Endothelial cell of umbilical vein (primary cell): ENCODE results near the gene AMIGO3. TPM values are rescaled to one million over a fixed set of nuclear protein-coding genes. Genes with fewer than 3 reads are reported as not detected.

Experiments used
- BruUV-seq: library from RNA; stranded (reverse); fragments of 400-500 nt; replicated peaks from 2 replicates; lab custom pipeline; 2021; lab: Mats Ljungman, UMichigan
- CTCF ChIA-PET: fragments of 300-600, 350-600 bp; sonication (Branson Sonifier 250); formaldehyde crosslinking; loops from one replicate; lab custom pipeline; 2021; ENCODE audit warnings: antibody characterized with exemption, inconsistent platforms; lab: Charles Lee
- POLR2A ChIA-PET: fragments of 300-600, 350-600 bp; sonication (Branson Sonifier 250); formaldehyde crosslinking; loops from one replicate; lab custom pipeline; 2021; ENCODE audit warnings: antibody characterized with exemption, inconsistent platforms; lab: Charles Lee
- DNase-seq: peaks from one replicate; pipeline ENCODE4 v3.0.0-alpha.2; 2011; ENCODE audit warnings: low read depth, low spot score
- FAIRE-seq: peaks from 2 replicates; lab custom pipeline; 2011; peaks lifted over from hg19 to GRCh38; lab: Jason Lieb, UNC
- H2AFZ ChIP-seq: 2 replicates; pipeline ENCODE4 v1.6.0; 2012; ENCODE audit warnings: low read depth, low read length, control low read depth, inconsistent platforms
- H3K27ac ChIP-seq: 2 replicates; pipeline ENCODE4 v1.5.1; 2011; ENCODE audit warnings: low read depth, mild to moderate bottlenecking, control low read depth, low read length, moderate library complexity; ENCODE audit not compliant: insufficient read depth
- H3K27me3 ChIP-seq, 2 experiments: 2 replicates each; pipeline versions ENCODE4 v1.6.0 to v1.6.1; 2011; ENCODE audit warnings: low read length in 2 of 2, mixed read lengths in 1 of 2; ENCODE audit not compliant: control insufficient read depth in 2 of 2, insufficient read depth in 2 of 2
- H3K36me3 ChIP-seq, 2 experiments: 2 replicates in 1 of 2; 3 replicates in 1 of 2; pipeline ENCODE4 v1.5.1; 2011; ENCODE audit warnings: low read length in 2 of 2, mild to moderate bottlenecking in 1 of 2, moderate library complexity in 1 of 2; ENCODE audit not compliant: control insufficient read depth in 2 of 2, insufficient read depth in 2 of 2; ENCODE audit errors: extremely low read depth in 1 of 2
- H3K4me1 ChIP-seq: 3 replicates; pipeline ENCODE4 v1.5.1; 2011; ENCODE audit warnings: mild to moderate bottlenecking, low read length; ENCODE audit not compliant: control insufficient read depth, insufficient read depth; ENCODE audit errors: extremely low read depth
- H3K4me2 ChIP-seq: 2 replicates; pipeline ENCODE4 v1.6.1; 2011; ENCODE audit warnings: low read length, control low read depth, mixed read lengths; ENCODE audit not compliant: insufficient read depth
- H3K4me3 ChIP-seq, 3 experiments: fragments of 200-600 bp in 1 of 3; sonication (generic), shearing (Covaris generic) in 1 of 3; replicated peaks in 1 of 3; 2 replicates each; pipeline ENCODE4 v1.5.1; 2011 to 2016; ENCODE audit warnings: control low read depth in 3 of 3, low read length in 3 of 3, mild to moderate bottlenecking in 2 of 3, inconsistent platforms in 1 of 3, low read depth in 1 of 3, moderate library complexity in 1 of 3; ENCODE audit not compliant: insufficient read depth in 1 of 3
- H3K79me2 ChIP-seq: 2 replicates; pipeline ENCODE4 v1.6.0; 2012; ENCODE audit warnings: low read length, inconsistent platforms; ENCODE audit not compliant: control insufficient read depth, insufficient read depth
- H3K9ac ChIP-seq: replicated peaks from 2 replicates; pipeline ENCODE3; 2011; ENCODE audit warnings: low read length, control low read depth; ENCODE audit not compliant: insufficient read depth; ENCODE audit errors: extremely low read depth
- H3K9me1 ChIP-seq: replicated peaks from 3 replicates; pipeline ENCODE4 v1.6.0; 2011; ENCODE audit warnings: mild to moderate bottlenecking, low read length; ENCODE audit not compliant: control insufficient read depth, insufficient read depth; ENCODE audit errors: extremely low read depth
- H3K9me3 ChIP-seq: replicated peaks from 2 replicates; pipeline ENCODE4 v1.5.1; 2012; ENCODE audit warnings: low read length, inconsistent platforms; ENCODE audit not compliant: control insufficient read depth, insufficient read depth
- H4K20me1 ChIP-seq: replicated peaks from 2 replicates; pipeline ENCODE3; 2011; ENCODE audit warnings: mild to moderate bottlenecking, low read length; ENCODE audit not compliant: control insufficient read depth, insufficient read depth; ENCODE audit errors: extremely low read depth
- CTCF ChIP-seq, 2 donors: IDR thresholded peaks; 1 replicate in 1 of 2; 2 replicates in 1 of 2; pipeline ENCODE4 v1.5.1; 2011; ENCODE audit warnings: low read length in 2 of 2, mild to moderate bottlenecking in 2 of 2, moderate library complexity in 2 of 2, control low read depth in 1 of 2, inconsistent platforms in 1 of 2, low read depth in 1 of 2; ENCODE audit not compliant: insufficient read depth in 1 of 2; ENCODE audit errors: extremely low read depth in 1 of 2
- GATA2 ChIP-seq: IDR thresholded peaks from 2 replicates; pipeline ENCODE4 v1.7.0; 2011; ENCODE audit warnings: low read depth, mild to moderate bottlenecking, moderate library complexity, mixed read lengths, low read length; ENCODE audit not compliant: insufficient read length, insufficient read depth
- POLR2AphosphoS5 ChIP-seq: IDR thresholded peaks from 2 replicates; pipeline ENCODE4 v1.6.1; 2012; ENCODE audit warnings: low read depth, mild to moderate bottlenecking, control low read depth, low read length, moderate library complexity; ENCODE audit not compliant: insufficient read depth
- dilution Hi-C: fragments of 300-500 bp; cut with MboI; formaldehyde crosslinking; loops from one replicate; pipeline ENCODE4 v1.15.0; 2019; ENCODE audit warnings: low sequenced_read_pairs; ENCODE audit not compliant: extremely low pct_ligation_motif_present
- intact Hi-C: fragments of 100-400 bp; cut with micrococcal nuclease; formaldehyde crosslinking; loops from one replicate; pipeline ENCODE4 v1.10.0; 2022
- polyA plus RNA-seq, 4 experiments: library from polyadenylated mRNA; depleted of rRNA in 3 of 4; stranded (reverse) in 3 of 4; unstranded in 1 of 4; fragments of >200 nt; gene quantifications; 2 replicates each; pipeline versions ENCODE4 v1.2.1 to v1.2.3, GENCODE V29; 2011 to 2012; ENCODE audit warnings: missing spikeins in 1 of 4
- total RNA-seq: library from RNA; stranded (reverse); gene quantifications from 2 replicates; pipeline ENCODE4 v1.2.3, GENCODE V29; 2021

AMIGO3 gene
- total and polyA plus RNA-seq, 2 donors (not counting 3 experiments of a cell fraction or from before 2014, with no cell fraction given) = 0.21 TPM; not detected in 1

GRCh38 chr3:49703956-49704355 is 15.5 kb downstream of the AMIGO3 start:
- Histone ChIP-seq H3K4me2 (no peak overlapping the region), H2AFZ (no peak overlapping the region), H3K36me3 (peaks cover 0 to 19% of the 10 kb centered on the region in 2 experiments), H3K4me1 (peaks cover 5% of the 10 kb centered on the region), H3K79me2 (no peaks in the 10 kb centered on the region), H3K27me3 (no peaks in the 10 kb centered on the region), H3K4me3 (no peak overlapping the region), H4K20me1 (no peaks in the 10 kb centered on the region), H3K9me3 (no peaks in the 10 kb centered on the region), H3K9ac (no peak overlapping the region), H3K27ac (no peak overlapping the region), H3K9me1 (no peaks in the 10 kb centered on the region)
- intact Hi-C loops = loop anchor here (1.0 to 5.0 kb wide), 3 partner anchors 98 to 202 kb away; partner anchors contain the start of gene INKA1
- ChIA-PET POLR2A (no interaction called here), CTCF (interaction anchor here (0.7 to 3.8 kb wide), 8 partner anchors 14 to 385 kb away, joined by 3 to 27 read pairs (median 7); partner anchors contain the start of genes INKA1 and RBM5)
- no peak for FAIRE-seq
- dilution Hi-C loops = no loop called here
- no peak for TF ChIP-seq GATA2
- no peak for DNase-seq
- no TSS peak for BruUV-seq

- no peak overlapping the region for H3K27ac ChIP-seq
These were observed 16.0 kb downstream of the AMIGO3 start for GRCh38 chr3:49703443-49703927.

More at GRCh38 chr3:49703443-49703927, 16.0 kb downstream of the AMIGO3 start:
- no peak overlapping the region for H3K9ac ChIP-seq
- CTCF ChIA-PET = interaction anchor here (0.6 to 3.8 kb wide), 12 partner anchors 9 to 386 kb away, joined by 3 to 27 read pairs (median 4); partner anchors contain the start of genes INKA1 and RBM5
- peak; percentile 59 for DNase-seq
- no peaks in the 10 kb centered on the region for H3K9me1 ChIP-seq
- no peaks in the 10 kb centered on the region for H3K79me2 ChIP-seq
- POLR2A ChIA-PET = no interaction called here
- no peak overlapping the region for H3K4me2 ChIP-seq
- no peaks in the 10 kb centered on the region for H4K20me1 ChIP-seq
- H3K4me3 ChIP-seq = no peak overlapping the region
- peak; percentile 78 for FAIRE-seq
- no peaks in the 10 kb centered on the region for H3K27me3 ChIP-seq
- peaks cover 0 to 22% of the 10 kb centered on the region in 2 experiments for H3K36me3 ChIP-seq
- peaks cover 5% of the 10 kb centered on the region for H3K4me1 ChIP-seq
- no TSS peak for BruUV-seq
- intact Hi-C loops = loop anchor here (1.0 to 5.0 kb wide), 3 partner anchors 99 to 203 kb away; partner anchors contain the start of gene INKA1
- dilution Hi-C loops = no loop called here
- no peak overlapping the region for H2AFZ ChIP-seq
- no peaks in the 10 kb centered on the region for H3K9me3 ChIP-seq
- TF ChIP-seq CTCF (IDR thresholded peaks at IDR 0.05; ENCODE audit: extremely low read depth in 1 of 2, insufficient read depth in 1 of 2, low read depth in 1 of 2, low read length in 2 of 2) = peak; percentile 75 to 96
- no peak for TF ChIP-seq POLR2AphosphoS5
- no peak for TF ChIP-seq GATA2
